Measurements from ENCODE around the gene LRRN2.

Gene LRRN2

DNA sequence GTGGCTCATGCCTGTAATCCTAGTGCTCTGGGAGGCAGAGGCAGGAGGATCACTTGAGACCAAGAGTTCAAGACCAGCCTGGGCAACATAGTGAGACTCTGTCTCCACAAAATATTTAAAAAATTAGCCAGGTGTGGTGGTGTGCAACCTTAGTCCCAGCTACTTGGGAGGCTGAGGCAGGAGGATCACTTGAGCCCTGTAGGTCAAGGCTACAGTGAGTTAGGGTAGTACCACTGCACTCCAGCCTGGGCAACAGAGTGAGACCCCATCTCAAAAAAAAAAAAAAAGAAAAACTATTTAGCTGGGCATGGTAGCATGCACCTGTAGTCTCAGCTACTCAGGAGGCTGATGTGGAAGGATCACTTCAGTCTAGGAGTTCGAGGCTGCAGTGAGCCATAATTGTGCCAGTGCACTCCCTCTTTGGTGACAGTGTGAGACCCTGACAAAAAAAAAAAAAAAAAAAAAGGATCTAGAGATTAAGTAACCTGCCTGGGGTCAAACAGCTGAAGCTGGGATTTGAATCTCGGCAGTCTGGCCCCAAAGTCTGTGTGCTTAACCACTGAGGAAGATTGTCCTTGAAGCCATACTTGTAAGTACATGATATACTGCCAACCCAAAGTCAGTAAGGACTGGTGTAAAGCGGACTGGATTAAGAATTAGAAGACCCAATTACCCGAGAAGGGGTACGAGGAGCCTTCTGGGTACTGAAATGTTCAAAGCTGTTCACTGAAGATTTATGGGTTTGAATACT is 31.8 kb downstream of the LRRN2 start:
- H3K36me3 ChIP-seq (ENCODE audit: control insufficient read depth, insufficient read depth, low read length) = no peaks in the 10 kb centered on the region
- no peak overlapping the region for H3K27ac ChIP-seq (ENCODE audit: low read depth, low read length)
- peaks cover 26% of the 10 kb centered on the region for H3K4me1 ChIP-seq (ENCODE audit: control insufficient read depth, insufficient read depth, low read length)
- no peak overlapping the region for H3K9ac ChIP-seq (ENCODE audit: low read length)
- H3K4me3 ChIP-seq (ENCODE audit: low read depth, low read length) = no peak overlapping the region
- H3K27me3 ChIP-seq (ENCODE audit: control insufficient read depth, insufficient read depth, low read length) = peaks cover 8% of the 10 kb centered on the region; the same call in 1 of the 2 replicates
- no peaks in the 10 kb centered on the region for H3K9me3 ChIP-seq (ENCODE audit: control insufficient read depth, insufficient read depth, low read depth, low read length)

DNA sequence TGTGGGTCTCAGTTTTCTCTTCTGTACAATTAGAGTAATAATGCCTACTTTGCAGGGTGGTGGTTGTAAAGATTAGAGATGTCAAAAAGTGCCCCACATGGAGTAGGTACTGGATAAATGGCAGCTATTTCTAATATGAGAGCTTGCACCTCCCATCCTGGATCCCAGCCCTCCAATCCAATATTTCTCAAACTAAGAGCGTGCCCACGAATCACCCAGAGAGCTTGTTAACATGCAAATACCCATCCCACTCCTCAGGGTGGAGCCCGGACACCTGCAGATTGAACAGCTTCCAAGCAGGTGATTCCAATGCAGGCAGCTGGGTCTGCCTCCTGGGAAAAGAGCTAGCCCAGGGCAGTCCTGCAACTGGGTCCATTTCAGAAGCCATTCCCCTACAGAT is 33.0 kb downstream of the LRRN2 start:
- H3K4me3 ChIP-seq (ENCODE audit: low read depth, low read length) = no peak overlapping the region
- peaks cover 31% of the 10 kb centered on the region for H3K4me1 ChIP-seq (ENCODE audit: control insufficient read depth, insufficient read depth, low read length)

DNA sequence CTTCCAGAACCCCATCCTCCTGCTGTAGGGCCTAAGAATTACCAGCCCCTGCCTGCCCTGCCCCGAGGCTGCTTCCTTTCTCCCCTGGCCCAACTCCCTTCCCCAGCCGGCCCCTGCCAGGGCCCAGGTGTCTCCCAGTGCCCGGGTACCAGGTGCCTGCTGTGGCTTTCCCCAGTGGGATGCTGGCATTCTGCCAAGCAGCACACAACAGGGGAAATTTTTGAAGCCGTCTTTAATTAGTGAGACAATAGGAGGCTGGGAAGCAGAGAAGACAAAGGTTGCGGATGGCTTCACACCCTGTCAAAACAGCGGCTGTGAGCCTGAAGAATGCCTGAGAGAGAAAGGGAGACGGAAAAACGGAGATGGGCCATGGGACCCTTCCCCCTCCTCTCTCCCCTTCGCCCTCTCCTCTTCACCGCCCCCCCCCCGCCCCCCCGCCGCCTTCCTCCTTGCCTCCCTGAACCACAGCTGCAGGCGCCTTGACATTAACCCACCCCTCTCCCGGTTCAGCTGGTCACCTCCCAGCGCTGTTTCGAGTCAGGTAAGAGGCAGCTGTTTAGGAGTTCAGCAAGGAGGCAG is 33.6 kb downstream of the LRRN2 start:
- Histone ChIP-seq H3K27me3 (ENCODE audit: control insufficient read depth, insufficient read depth, low read length) (peaks cover 8% of the 10 kb centered on the region; the same call in 1 of the 2 replicates), H3K4me1 (ENCODE audit: control insufficient read depth, insufficient read depth, low read length) (peaks cover 36% of the 10 kb centered on the region), H3K36me3 (ENCODE audit: control insufficient read depth, insufficient read depth, low read length) (no peaks in the 10 kb centered on the region), H3K9me3 (ENCODE audit: control insufficient read depth, insufficient read depth, low read depth, low read length) (no peaks in the 10 kb centered on the region), H3K9ac (ENCODE audit: low read length) (no peak overlapping the region), H3K4me3 (ENCODE audit: low read depth, low read length) (no peak overlapping the region), H3K27ac (ENCODE audit: low read depth, low read length) (no peak overlapping the region)

More for the DNA sequence above, 33.0 kb downstream of the LRRN2 start:
- Histone ChIP-seq H3K9me3 (ENCODE audit: control insufficient read depth, insufficient read depth, low read depth, low read length) (no peaks in the 10 kb centered on the region), H3K36me3 (ENCODE audit: control insufficient read depth, insufficient read depth, low read length) (no peaks in the 10 kb centered on the region), H3K9ac (ENCODE audit: low read length) (no peak overlapping the region), H3K27me3 (ENCODE audit: control insufficient read depth, insufficient read depth, low read length) (peaks cover 8% of the 10 kb centered on the region; the same call in 1 of the 2 replicates), H3K27ac (ENCODE audit: low read depth, low read length) (no peak overlapping the region)

DNA sequence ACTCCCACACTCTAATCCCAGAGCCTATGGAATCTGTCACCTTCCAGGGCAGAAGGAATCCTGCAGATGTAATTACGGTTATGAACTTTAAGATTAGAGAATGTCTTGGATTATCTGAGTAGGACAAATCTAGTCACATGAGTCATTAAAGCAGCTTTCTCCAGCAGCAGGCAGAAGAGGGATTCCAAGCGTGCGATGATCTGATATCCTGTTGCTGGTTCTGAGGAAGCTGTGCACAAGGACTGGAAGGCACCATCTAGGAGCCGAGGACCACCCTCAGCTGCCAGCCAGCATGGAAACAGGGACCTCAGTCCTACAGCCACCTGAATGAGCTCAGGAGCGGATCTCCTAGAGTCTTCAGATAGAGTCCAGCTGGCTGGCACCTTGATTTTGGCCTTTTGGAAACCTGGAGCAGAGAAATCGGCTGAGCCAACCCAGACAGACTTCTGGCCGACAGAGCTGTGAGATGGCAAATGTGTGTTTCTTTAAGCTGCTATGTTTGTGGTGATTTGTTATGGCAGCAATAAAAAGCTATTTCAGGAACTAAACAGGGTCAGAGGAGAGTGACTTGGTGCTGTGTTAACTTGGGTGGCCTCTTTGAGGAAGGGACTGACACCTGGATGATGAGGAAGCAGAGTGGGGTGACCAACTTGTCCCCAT is 34.5 kb downstream of the LRRN2 start:
- Histone ChIP-seq H3K4me1 (ENCODE audit: control insufficient read depth, insufficient read depth, low read length) (peaks cover 36% of the 10 kb centered on the region), H3K36me3 (ENCODE audit: control insufficient read depth, insufficient read depth, low read length) (no peaks in the 10 kb centered on the region), H3K27me3 (ENCODE audit: control insufficient read depth, insufficient read depth, low read length) (peaks cover 8% of the 10 kb centered on the region; the same call in 1 of the 2 replicates), H3K4me3 (ENCODE audit: low read depth, low read length) (no peak overlapping the region), H3K27ac (ENCODE audit: low read depth, low read length) (no peak overlapping the region), H3K9ac (ENCODE audit: low read length) (no peak overlapping the region), H3K9me3 (ENCODE audit: control insufficient read depth, insufficient read depth, low read depth, low read length) (no peaks in the 10 kb centered on the region)

DNA sequence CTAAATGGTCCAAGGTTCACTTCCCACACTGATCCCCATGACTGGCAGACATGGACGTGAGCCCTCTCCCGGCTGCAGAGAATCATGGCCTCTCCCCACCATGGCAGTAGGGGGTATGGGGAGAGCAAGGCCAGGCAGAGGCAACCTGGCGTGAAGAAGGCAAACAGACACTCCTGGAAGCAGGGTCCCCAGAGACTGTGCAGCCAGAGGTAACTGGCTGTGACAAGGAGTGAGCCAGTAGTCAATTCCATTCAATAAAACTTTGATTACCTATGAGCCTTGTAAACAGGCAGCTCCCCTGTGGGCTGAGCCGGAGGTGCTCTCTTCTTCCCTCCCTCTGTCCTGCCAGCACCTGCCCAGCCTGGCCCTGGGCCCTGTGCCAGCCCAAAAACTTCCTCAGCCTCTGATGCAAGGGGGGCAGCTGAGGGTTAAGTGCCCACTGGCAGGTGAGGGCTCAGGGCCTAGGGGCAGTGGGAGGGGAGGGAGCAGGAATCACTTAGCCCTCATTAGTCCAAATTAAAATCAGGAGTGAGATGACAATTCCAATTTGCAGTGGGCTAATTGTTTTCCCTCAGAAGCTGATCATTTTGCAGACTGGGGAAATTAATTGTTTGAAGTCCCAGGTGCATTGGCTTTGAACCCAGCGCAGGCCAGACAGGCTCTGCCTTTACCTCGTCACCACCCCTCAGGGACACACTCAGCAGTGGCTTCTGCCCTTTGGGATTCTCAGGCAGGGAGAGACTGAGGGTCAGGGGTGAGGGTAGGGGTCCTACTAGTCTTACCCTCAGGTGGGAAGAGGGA is 35.6 kb downstream of the LRRN2 start:
- no peak overlapping the region for H3K27ac ChIP-seq (ENCODE audit: low read depth, low read length)
- no peak overlapping the region for H3K9ac ChIP-seq (ENCODE audit: low read length)
- peaks cover 36% of the 10 kb centered on the region for H3K4me1 ChIP-seq (ENCODE audit: control insufficient read depth, insufficient read depth, low read length)
- peaks cover 8% of the 10 kb centered on the region; the same call in 1 of the 2 replicates for H3K27me3 ChIP-seq (ENCODE audit: control insufficient read depth, insufficient read depth, low read length)
- no peak overlapping the region for H3K4me3 ChIP-seq (ENCODE audit: low read depth, low read length)
- H3K9me3 ChIP-seq (ENCODE audit: control insufficient read depth, insufficient read depth, low read depth, low read length) = no peaks in the 10 kb centered on the region
- H3K36me3 ChIP-seq (ENCODE audit: control insufficient read depth, insufficient read depth, low read length) = no peaks in the 10 kb centered on the region

DNA sequence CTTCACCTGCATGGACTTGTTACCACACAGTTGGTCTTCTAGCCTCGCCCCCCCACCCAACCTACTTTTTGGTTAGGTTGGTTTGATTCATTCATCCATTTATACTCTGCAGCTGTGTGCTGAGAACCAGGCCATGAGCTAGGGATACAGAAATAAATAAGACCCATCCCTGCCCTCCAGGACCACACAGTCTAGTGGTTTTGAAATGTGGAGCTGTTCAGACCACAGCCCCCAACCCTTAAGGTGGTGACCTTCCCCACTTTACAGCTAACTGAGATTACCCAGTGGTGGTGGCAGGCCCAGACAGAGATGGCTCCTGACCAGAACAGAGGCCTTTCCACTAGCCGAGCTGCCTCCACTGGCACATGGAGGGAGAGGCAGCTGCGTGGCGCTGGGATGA is 37.0 kb downstream of the LRRN2 start:
- Histone ChIP-seq H3K9ac (ENCODE audit: low read length) (no peak overlapping the region), H3K4me3 (ENCODE audit: low read depth, low read length) (no peak overlapping the region), H3K27me3 (ENCODE audit: control insufficient read depth, insufficient read depth, low read length) (peaks cover 8% of the 10 kb centered on the region; the same call in 1 of the 2 replicates), H3K36me3 (ENCODE audit: control insufficient read depth, insufficient read depth, low read length) (no peaks in the 10 kb centered on the region), H3K4me1 (ENCODE audit: control insufficient read depth, insufficient read depth, low read length) (peaks cover 36% of the 10 kb centered on the region), H3K9me3 (ENCODE audit: control insufficient read depth, insufficient read depth, low read depth, low read length) (no peaks in the 10 kb centered on the region), H3K27ac (ENCODE audit: low read depth, low read length) (no peak overlapping the region)

DNA sequence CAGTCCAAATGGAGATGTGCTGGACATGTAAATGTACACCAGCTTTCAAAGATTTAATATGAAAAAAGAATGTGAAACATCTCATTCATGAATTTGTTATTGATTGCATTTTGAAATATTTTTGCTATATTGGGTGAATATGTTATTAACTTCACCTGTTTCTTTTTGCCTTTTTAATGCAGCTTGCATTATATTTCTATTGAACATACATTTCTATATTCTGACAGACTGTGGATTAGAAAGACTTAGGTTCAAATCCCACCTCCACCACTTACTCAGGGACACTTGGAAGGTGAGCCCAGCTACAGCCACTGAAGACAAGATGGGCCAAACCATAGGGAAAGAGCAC is 37.8 kb downstream of the LRRN2 start:
- Histone ChIP-seq H3K4me3 (ENCODE audit: low read depth, low read length) (no peak overlapping the region), H3K4me1 (ENCODE audit: control insufficient read depth, insufficient read depth, low read length) (peaks cover 30% of the 10 kb centered on the region), H3K36me3 (ENCODE audit: control insufficient read depth, insufficient read depth, low read length) (no peaks in the 10 kb centered on the region), H3K9ac (ENCODE audit: low read length) (no peak overlapping the region), H3K9me3 (ENCODE audit: control insufficient read depth, insufficient read depth, low read depth, low read length) (no peaks in the 10 kb centered on the region), H3K27ac (ENCODE audit: low read depth, low read length) (no peak overlapping the region), H3K27me3 (ENCODE audit: control insufficient read depth, insufficient read depth, low read length) (peaks cover 4% of the 10 kb centered on the region; the same call in 1 of the 2 replicates)

DNA sequence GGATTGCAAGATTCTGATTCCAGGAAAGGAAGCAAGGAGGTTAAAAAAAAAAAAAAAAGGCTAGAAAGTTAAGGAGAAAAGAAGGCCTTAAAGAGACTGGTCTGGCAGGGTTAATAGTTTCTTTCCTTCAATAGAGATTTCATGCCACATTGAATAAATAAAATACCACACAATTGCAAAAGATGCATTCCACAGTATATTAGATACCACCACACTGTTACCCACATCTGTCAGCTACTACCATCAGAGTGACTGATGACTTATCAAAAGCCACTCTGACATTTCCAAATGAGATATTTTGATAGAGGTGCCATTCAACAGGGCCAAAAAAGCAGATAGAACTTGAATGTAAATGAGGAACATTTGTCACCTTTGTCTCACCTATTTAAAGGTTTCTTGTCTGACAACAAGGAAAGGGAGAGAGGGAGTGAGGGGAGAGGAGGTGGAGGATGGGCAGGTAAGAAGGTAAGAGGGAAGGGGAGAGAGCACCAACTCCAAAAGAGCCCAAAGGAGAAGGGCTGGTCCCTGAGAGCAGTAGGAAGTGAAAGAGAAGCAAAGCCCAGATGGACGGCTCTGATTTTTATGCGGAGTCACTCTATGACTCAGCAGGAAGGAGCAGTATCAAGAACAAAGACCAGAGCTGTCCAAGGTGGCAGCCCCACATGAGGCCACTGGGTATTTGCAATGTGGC is 38.3 kb downstream of the LRRN2 start:
- Histone ChIP-seq H3K27ac (ENCODE audit: low read depth, low read length) (no peak overlapping the region), H3K27me3 (ENCODE audit: control insufficient read depth, insufficient read depth, low read length) (0 out of 2 replicates have a peak, but pooled peaks cover 2% of the 10 kb centered on the region), H3K4me3 (ENCODE audit: low read depth, low read length) (peak overlapping the region; percentile 2; the same call in 1 of the 2 replicates), H3K36me3 (ENCODE audit: control insufficient read depth, insufficient read depth, low read length) (no peaks in the 10 kb centered on the region), H3K9ac (ENCODE audit: low read length) (peak overlapping the region; percentile 57), H3K4me1 (ENCODE audit: control insufficient read depth, insufficient read depth, low read length) (peaks cover 24% of the 10 kb centered on the region), H3K9me3 (ENCODE audit: control insufficient read depth, insufficient read depth, low read depth, low read length) (no peaks in the 10 kb centered on the region)

DNA sequence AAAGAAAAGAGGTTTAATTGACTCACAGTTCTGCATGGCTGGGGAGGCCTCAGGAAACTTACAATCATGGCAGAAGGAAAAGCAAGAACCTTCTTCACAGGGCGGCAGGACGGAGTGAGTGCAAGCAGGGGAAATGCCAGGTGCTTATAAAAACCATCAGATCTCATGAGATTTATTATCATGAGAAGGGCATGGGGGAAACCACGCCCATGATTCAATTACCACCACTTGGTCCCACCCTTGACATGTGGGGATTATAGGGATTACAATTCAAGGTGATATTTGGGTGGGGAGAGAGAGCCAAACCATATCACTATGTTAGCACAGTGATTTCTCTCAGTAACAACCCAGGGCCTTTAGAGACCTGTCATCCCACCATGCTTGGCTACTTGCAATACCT is 39.9 kb downstream of the LRRN2 start:
- H3K36me3 ChIP-seq (ENCODE audit: control insufficient read depth, insufficient read depth, low read length) = no peaks in the 10 kb centered on the region
- peaks cover 11% of the 10 kb centered on the region for H3K4me1 ChIP-seq (ENCODE audit: control insufficient read depth, insufficient read depth, low read length)
- H3K4me3 ChIP-seq (ENCODE audit: low read depth, low read length) = no peak overlapping the region
- H3K9me3 ChIP-seq (ENCODE audit: control insufficient read depth, insufficient read depth, low read depth, low read length) = no peaks in the 10 kb centered on the region
- H3K27me3 ChIP-seq (ENCODE audit: control insufficient read depth, insufficient read depth, low read length) = 0 out of 2 replicates have a peak, but pooled peaks cover under 1% of the 10 kb centered on the region
- H3K27ac ChIP-seq (ENCODE audit: low read depth, low read length) = no peak overlapping the region
- no peak overlapping the region for H3K9ac ChIP-seq (ENCODE audit: low read length)

DNA sequence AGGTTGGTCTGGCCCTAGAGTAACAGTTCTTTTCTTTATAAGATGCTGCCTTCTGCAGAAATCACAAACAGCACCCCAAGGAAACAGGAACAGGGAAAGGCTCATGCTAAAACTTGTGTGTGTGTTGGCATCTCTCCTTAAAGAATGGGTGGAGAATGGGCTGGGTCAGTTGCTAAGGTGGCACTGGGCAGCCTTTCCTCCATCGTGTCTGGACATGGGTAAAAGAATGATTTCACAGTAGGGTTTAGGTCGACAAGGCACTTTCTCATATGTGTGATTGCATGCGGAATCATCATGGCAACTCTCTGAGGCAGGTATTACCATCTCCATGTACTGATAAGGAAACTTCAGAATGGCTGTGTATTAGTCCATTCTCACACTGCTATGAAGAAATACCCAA is 40.3 kb downstream of the LRRN2 start:
- Histone ChIP-seq H3K27ac (ENCODE audit: low read depth, low read length) (no peak overlapping the region), H3K27me3 (ENCODE audit: control insufficient read depth, insufficient read depth, low read length) (no peaks in the 10 kb centered on the region), H3K36me3 (ENCODE audit: control insufficient read depth, insufficient read depth, low read length) (no peaks in the 10 kb centered on the region), H3K4me3 (ENCODE audit: low read depth, low read length) (no peak overlapping the region), H3K9me3 (ENCODE audit: control insufficient read depth, insufficient read depth, low read depth, low read length) (no peaks in the 10 kb centered on the region), H3K4me1 (ENCODE audit: control insufficient read depth, insufficient read depth, low read length) (peaks cover 9% of the 10 kb centered on the region), H3K9ac (ENCODE audit: low read length) (no peak overlapping the region)
